ENCODE measurements around the gene MTARC2. TPM values are rescaled to one million over a fixed set of nuclear protein-coding genes. Genes with fewer than 3 reads are reported as not detected.
A peak's percentile ranks its signal among the peaks of the same experiment; 100 is the strongest.
"Not testable (repeated sequence)": the region's sequence is repeated elsewhere in the genome, so short reads cannot be mapped to it uniquely, and the experiment has no call there.

Gene MTARC2
- total and polyA plus RNA-seq, 2 experiments from 2014 or later: 36.4 to 54.5 TPM

- H3K4me3 ChIP-seq: no peak overlapping the region
- H3K9me3 ChIP-seq (ENCODE audit: low read depth): no peaks in the 10 kb centered on the region
- no peak for DNase-seq (ENCODE audit: low read depth in 1 of 2, low spot score in 1 of 2)
- no peaks in the 10 kb centered on the region for H3K27me3 ChIP-seq
- no peak for TF ChIP-seq CTCF (IDR thresholded peaks at IDR 0.05; ENCODE audit: low read depth, low read length)
- peaks cover 5% of the 10 kb centered on the region for H3K4me1 ChIP-seq (ENCODE audit: low read depth)
- no peak overlapping the region for H3K27ac ChIP-seq
- no peaks in the 10 kb centered on the region for H3K36me3 ChIP-seq
Measured at GRCh38 chr1:220717800-220718640, 30.1 kb upstream of the MTARC2 start.

GRCh38 chr1:220721266-220721665, 26.9 kb upstream of the MTARC2 start:
- DNase-seq (ENCODE audit: low read depth in 1 of 2, low spot score in 1 of 2): peak in 1 of 2 donors; percentile 61
- not testable (repeated sequence) for H3K27me3 ChIP-seq; H3K27ac ChIP-seq; H3K4me1 ChIP-seq (ENCODE audit: low read depth); H3K4me3 ChIP-seq; H3K9me3 ChIP-seq (ENCODE audit: low read depth); H3K36me3 ChIP-seq

GRCh38 chr1:220726634-220727033, 21.5 kb upstream of the MTARC2 start:
- peaks cover 1% of the 10 kb centered on the region for H3K4me1 ChIP-seq (ENCODE audit: low read depth)

GRCh38 chr1:220727519-220727918, 20.6 kb upstream of the MTARC2 start:
- TF ChIP-seq CTCF (IDR thresholded peaks at IDR 0.05; ENCODE audit: low read depth, low read length): no peak
- Histone ChIP-seq H3K36me3 (no peaks in the 10 kb centered on the region), H3K27ac (no peak overlapping the region), H3K4me3 (no peak overlapping the region), H3K4me1 (ENCODE audit: low read depth) (no peaks in the 10 kb centered on the region), H3K9me3 (ENCODE audit: low read depth) (no peaks in the 10 kb centered on the region), H3K27me3 (no peaks in the 10 kb centered on the region)
- no peak for DNase-seq (ENCODE audit: low read depth in 1 of 2, low spot score in 1 of 2)

More at GRCh38 chr1:220726634-220727033, 21.5 kb upstream of the MTARC2 start:
- Histone ChIP-seq H3K9me3 (ENCODE audit: low read depth) (no peaks in the 10 kb centered on the region), H3K36me3 (no peaks in the 10 kb centered on the region), H3K27ac (no peak overlapping the region), H3K4me3 (no peak overlapping the region), H3K27me3 (no peaks in the 10 kb centered on the region)
- DNase-seq (ENCODE audit: low read depth in 1 of 2, low spot score in 1 of 2): no peak
- peak; percentile 34 for TF ChIP-seq CTCF (IDR thresholded peaks at IDR 0.05; ENCODE audit: low read depth, low read length)

- Histone ChIP-seq H3K27ac (no peak overlapping the region), H3K27me3 (no peaks in the 10 kb centered on the region), H3K4me3 (no peak overlapping the region), H3K36me3 (no peaks in the 10 kb centered on the region), H3K9me3 (ENCODE audit: low read depth) (no peaks in the 10 kb centered on the region), H3K4me1 (ENCODE audit: low read depth) (no peaks in the 10 kb centered on the region)
- no peak for DNase-seq (ENCODE audit: low read depth in 1 of 2, low spot score in 1 of 2)
- TF ChIP-seq CTCF (IDR thresholded peaks at IDR 0.05; ENCODE audit: low read depth, low read length): no peak
Measured at GRCh38 chr1:220730486-220730885, 17.6 kb upstream of the MTARC2 start.

- Histone ChIP-seq H3K4me1 (ENCODE audit: low read depth) (no peaks in the 10 kb centered on the region), H3K4me3 (no peak overlapping the region), H3K9me3 (ENCODE audit: low read depth) (no peaks in the 10 kb centered on the region), H3K27me3 (no peaks in the 10 kb centered on the region), H3K27ac (no peak overlapping the region), H3K36me3 (no peaks in the 10 kb centered on the region)
- TF ChIP-seq CTCF (IDR thresholded peaks at IDR 0.05; ENCODE audit: low read depth, low read length): no peak
- DNase-seq (ENCODE audit: low read depth in 1 of 2, low spot score in 1 of 2): no peak
Measured at GRCh38 chr1:220732137-220732536, 16.0 kb upstream of the MTARC2 start.
